ENCODE measurements around the gene CST9L.

- TF ChIP-seq POLR2A (IDR thresholded peaks at IDR 0.05; ENCODE audit: low read length) = no peak
- no peak for TF ChIP-seq GATA1 (IDR thresholded peaks at IDR 0.05; ENCODE audit: low read depth, low read length)
These were observed 41.4 kb downstream of the CST9L start for GRCh38 chr20:23526850-23527249.

All from erythroblast (primary cell).